ENCODE results near the gene ANTXRL.
"Not testable (repeated sequence)": the region's sequence is repeated elsewhere in the genome, so short reads cannot be mapped to it uniquely, and the experiment has no call there.

DNA sequence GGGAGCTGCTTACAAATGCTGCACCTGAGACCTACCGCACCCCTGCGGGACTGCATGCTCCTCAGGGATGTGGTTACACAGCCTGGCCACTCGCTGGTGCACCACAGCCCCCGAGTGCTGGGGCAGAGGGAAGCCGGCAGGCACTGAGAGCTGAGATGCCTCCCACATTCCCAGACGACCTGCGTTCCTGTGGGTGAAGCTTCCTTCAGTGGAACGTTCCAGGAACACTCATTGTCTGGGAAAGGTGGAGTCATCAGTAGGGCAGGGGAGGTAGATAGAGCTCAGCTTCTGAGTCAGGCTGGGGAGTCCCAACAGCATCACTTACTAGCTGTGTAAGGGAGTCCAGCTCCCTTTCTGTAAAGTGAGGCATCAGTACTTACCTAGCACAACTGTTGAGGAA, 91.3 kb downstream of the ANTXRL start:
- TF ChIP-seq YY1 (IDR thresholded peaks at IDR 0.05); EGR1 (IDR thresholded peaks at IDR 0.05; ENCODE audit: low read depth in 2 of 2); TAF1 (conservative IDR thresholded peaks at IDR 0.05); RAD21 (IDR thresholded peaks at IDR 0.05); SP1 (IDR thresholded peaks at IDR 0.05): not testable (repeated sequence)
- TF ChIP-seq, protein P1, sequence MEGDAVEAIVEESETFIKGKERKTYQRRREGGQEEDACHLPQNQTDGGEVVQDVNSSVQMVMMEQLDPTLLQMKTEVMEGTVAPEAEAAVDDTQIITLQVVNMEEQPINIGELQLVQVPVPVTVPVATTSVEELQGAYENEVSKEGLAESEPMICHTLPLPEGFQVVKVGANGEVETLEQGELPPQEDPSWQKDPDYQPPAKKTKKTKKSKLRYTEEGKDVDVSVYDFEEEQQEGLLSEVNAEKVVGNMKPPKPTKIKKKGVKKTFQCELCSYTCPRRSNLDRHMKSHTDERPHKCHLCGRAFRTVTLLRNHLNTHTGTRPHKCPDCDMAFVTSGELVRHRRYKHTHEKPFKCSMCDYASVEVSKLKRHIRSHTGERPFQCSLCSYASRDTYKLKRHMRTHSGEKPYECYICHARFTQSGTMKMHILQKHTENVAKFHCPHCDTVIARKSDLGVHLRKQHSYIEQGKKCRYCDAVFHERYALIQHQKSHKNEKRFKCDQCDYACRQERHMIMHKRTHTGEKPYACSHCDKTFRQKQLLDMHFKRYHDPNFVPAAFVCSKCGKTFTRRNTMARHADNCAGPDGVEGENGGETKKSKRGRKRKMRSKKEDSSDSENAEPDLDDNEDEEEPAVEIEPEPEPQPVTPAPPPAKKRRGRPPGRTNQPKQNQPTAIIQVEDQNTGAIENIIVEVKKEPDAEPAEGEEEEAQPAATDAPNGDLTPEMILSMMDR (IDR thresholded peaks at IDR 0.05; ENCODE audit: low read depth, low read length, missing input control) = not testable (repeated sequence)
- TF ChIP-seq, protein P2, sequence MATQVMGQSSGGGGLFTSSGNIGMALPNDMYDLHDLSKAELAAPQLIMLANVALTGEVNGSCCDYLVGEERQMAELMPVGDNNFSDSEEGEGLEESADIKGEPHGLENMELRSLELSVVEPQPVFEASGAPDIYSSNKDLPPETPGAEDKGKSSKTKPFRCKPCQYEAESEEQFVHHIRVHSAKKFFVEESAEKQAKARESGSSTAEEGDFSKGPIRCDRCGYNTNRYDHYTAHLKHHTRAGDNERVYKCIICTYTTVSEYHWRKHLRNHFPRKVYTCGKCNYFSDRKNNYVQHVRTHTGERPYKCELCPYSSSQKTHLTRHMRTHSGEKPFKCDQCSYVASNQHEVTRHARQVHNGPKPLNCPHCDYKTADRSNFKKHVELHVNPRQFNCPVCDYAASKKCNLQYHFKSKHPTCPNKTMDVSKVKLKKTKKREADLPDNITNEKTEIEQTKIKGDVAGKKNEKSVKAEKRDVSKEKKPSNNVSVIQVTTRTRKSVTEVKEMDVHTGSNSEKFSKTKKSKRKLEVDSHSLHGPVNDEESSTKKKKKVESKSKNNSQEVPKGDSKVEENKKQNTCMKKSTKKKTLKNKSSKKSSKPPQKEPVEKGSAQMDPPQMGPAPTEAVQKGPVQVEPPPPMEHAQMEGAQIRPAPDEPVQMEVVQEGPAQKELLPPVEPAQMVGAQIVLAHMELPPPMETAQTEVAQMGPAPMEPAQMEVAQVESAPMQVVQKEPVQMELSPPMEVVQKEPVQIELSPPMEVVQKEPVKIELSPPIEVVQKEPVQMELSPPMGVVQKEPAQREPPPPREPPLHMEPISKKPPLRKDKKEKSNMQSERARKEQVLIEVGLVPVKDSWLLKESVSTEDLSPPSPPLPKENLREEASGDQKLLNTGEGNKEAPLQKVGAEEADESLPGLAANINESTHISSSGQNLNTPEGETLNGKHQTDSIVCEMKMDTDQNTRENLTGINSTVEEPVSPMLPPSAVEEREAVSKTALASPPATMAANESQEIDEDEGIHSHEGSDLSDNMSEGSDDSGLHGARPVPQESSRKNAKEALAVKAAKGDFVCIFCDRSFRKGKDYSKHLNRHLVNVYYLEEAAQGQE (IDR thresholded peaks at IDR 0.05) = not testable (repeated sequence)
- TF ChIP-seq, protein P3, sequence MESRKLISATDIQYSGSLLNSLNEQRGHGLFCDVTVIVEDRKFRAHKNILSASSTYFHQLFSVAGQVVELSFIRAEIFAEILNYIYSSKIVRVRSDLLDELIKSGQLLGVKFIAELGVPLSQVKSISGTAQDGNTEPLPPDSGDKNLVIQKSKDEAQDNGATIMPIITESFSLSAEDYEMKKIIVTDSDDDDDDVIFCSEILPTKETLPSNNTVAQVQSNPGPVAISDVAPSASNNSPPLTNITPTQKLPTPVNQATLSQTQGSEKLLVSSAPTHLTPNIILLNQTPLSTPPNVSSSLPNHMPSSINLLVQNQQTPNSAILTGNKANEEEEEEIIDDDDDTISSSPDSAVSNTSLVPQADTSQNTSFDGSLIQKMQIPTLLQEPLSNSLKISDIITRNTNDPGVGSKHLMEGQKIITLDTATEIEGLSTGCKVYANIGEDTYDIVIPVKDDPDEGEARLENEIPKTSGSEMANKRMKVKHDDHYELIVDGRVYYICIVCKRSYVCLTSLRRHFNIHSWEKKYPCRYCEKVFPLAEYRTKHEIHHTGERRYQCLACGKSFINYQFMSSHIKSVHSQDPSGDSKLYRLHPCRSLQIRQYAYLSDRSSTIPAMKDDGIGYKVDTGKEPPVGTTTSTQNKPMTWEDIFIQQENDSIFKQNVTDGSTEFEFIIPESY (IDR thresholded peaks at IDR 0.05) = not testable (repeated sequence)
